ENCODE measurements around the gene SNX17. TPM values are rescaled to one million over a fixed set of nuclear protein-coding genes. Genes with fewer than 3 reads are reported as not detected.

SNX17 gene
- total and polyA plus RNA-seq, 12 donors = 32.4 to 82.5 (median 68.8) TPM

DNA sequence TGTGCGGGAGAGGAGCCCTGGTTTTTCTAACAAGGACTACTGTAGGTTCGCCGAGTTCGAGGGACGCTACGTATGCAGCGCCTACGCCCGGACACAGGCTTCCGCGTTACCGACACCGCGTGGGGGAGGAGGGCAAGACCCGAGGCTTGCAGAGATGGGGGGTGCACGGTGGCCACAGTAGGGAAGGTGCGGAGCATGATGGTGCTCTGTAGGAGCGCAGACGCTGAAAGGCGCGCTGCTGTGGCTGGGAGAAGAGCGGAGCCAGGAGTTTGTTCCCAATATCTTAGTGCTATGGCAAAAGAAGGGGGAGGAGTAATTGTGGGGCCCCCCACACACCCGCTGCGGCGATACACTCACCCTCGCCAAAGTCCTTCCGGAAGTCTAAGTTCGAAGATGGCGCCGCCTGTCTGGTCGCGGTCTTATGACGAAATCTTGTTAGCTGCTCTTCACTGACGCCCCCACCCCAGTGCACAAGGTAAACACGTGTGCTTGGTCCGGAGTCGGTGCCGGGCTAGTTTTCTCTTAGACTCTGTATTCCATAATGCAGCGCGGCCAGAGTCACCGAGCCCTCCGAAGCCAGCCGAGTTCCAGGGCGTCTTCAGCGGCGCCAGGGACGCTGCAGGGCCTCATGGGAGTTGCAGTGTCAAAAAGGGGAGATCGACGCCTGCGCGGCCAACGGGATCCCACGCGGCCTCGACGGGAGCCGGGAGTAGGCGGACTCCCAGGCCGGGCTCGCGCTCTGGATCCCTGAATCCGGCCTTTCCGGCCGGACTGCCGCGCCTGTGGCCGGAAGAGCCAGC lies 13.8 kb upstream of the SNX17 start, which contains the start of gene GTF3C2:
Gene GTF3C2, minus strand, starts transcription at position 383 of the 800 bp plus-strand sequence. CDS start 13,210 bp downstream, outside the sequence.
- Histone ChIP-seq H3K9me3 (no peaks in the 10 kb centered on the region), H3K36me3 (peaks cover 0 to 6% (median 0%) of the 10 kb centered on the region in 9 donors), H3K4me3 (peak within 1 kb of the TSS; percentile 68 to 98 (median 85)), H3K4me1 (peaks cover 0 to 47% (median 37%) of the 10 kb centered on the region in 9 donors), H3K27me3 (no peaks in the 10 kb centered on the region), H3K27ac (peak within 1 kb of the TSS; percentile 83 to 97 (median 90))
- 0 to 1% methylated on average over 67 of the region's 67 CpGs for WGBS, 2 donors
- intact Hi-C loops (cut with DNase I) = loop anchor here in 5 of 10 donors (2.0 to 10.0 kb wide), 5 partner anchors 14 to 144 kb away; partner anchors contain the start of genes MPV17 (in 4 of the 5), ATRAID (in 2 of the 5), EIF2B4 (in 2 of the 5) and SLC5A6 (in 2 of the 5)
- peak in 3 of 9 donors; percentile 12 to 17 (median 17) for TF ChIP-seq CTCF (IDR thresholded peaks at IDR 0.05)
- DNase-seq = peak; percentile 93 to 95
- ATAC-seq = peak; percentile 97 to 99 (median 98)

GRCh38 chr2:27362678-27363420 lies 7.6 kb upstream of the SNX17 start:
- 90 to 95% methylated on average over 4 of the region's 4 CpGs for WGBS, 2 donors
- TF ChIP-seq CTCF (IDR thresholded peaks at IDR 0.05) = no peak
- no peak overlapping the region for H3K4me3 ChIP-seq
- no peaks in the 10 kb centered on the region for H3K27me3 ChIP-seq
- H3K27ac ChIP-seq = no peak overlapping the region
- ATAC-seq (no peak), DNase-seq (no peak)
- intact Hi-C loops (cut with DNase I) = loop anchor here in 1 of 10 donors (10.0 kb wide), 1 partner anchor 148 kb away; the partner anchor contains the start of genes ATRAID, CAD and SLC5A6
- H3K9me3 ChIP-seq = no peaks in the 10 kb centered on the region
- H3K4me1 ChIP-seq = peaks cover 0 to 7% (median 6%) of the 10 kb centered on the region in 9 donors
- peaks cover 0 to 53% (median 38%) of the 10 kb centered on the region in 9 donors for H3K36me3 ChIP-seq

GRCh38 chr2:27363933-27364332 lies 6.5 kb upstream of the SNX17 start:
- Histone ChIP-seq H3K36me3 (peaks cover 0 to 64% (median 46%) of the 10 kb centered on the region in 9 donors), H3K27me3 (no peaks in the 10 kb centered on the region), H3K27ac (no peak overlapping the region), H3K4me1 (peaks cover under 1 to 7% (median 4%) of the 10 kb centered on the region in 9 donors), H3K4me3 (no peak overlapping the region), H3K9me3 (no peaks in the 10 kb centered on the region)
- intact Hi-C loops (cut with DNase I) = loop anchor here in 1 of 10 donors (10.0 kb wide), 1 partner anchor 149 kb away; the partner anchor contains the start of genes ATRAID, CAD and SLC5A6
- TF ChIP-seq CTCF (IDR thresholded peaks at IDR 0.05) = no peak
- 85 to 94% methylated on average over 2 of the region's 2 CpGs for WGBS, 2 donors
- ATAC-seq (no peak), DNase-seq (no peak)
